Naive thymus-derived CD4-positive, alpha-beta T cell (primary cell): Measurements from ENCODE around the gene STRN4. TPM values are rescaled to one million over a fixed set of nuclear protein-coding genes. Genes with fewer than 3 reads are reported as not detected.
"Not testable (repeated sequence)": the region's sequence is repeated elsewhere in the genome, so short reads cannot be mapped to it uniquely, and the experiment has no call there.

ENCODE experiments used
- ATAC-seq: fragments of 150-1000 bp; cut with Tn5 transposase; 2 replicates; pipeline ENCODE4 v1.10.0; 2021; ENCODE audit warnings: mild to moderate bottlenecking, moderate library complexity
- CTCF ChIA-PET: fragments of 350-600 bp; sonication (Branson Sonifier 250); formaldehyde crosslinking; loops from one replicate; lab custom pipeline; 2021; ENCODE audit warnings: antibody characterized with exemption; lab: Charles Lee
- POLR2A ChIA-PET: fragments of 350-600 bp; sonication (Branson Sonifier 250); formaldehyde crosslinking; loops from one replicate; lab custom pipeline; 2021; ENCODE audit warnings: antibody characterized with exemption, inconsistent platforms; lab: Charles Lee
- DNase-seq, 9 donors: peaks; one replicate each; pipeline versions ENCODE4 v3.0.0 to v3.0.0-alpha.2; 2020 to 2022; ENCODE audit warnings: mixed read lengths in 1 of 9
- H3K27ac ChIP-seq: one replicate; pipeline ENCODE4 v1.7.0; 2013; ENCODE audit warnings: mild to moderate bottlenecking, low read depth, low read length, moderate library complexity
- H3K27me3 ChIP-seq, 2 donors: one replicate each; pipeline ENCODE4 v1.7.0; 2013; ENCODE audit warnings: low read length in 2 of 2, mild to moderate bottlenecking in 2 of 2, moderate library complexity in 2 of 2; ENCODE audit not compliant: control insufficient read depth in 2 of 2, insufficient read depth in 2 of 2
- H3K36me3 ChIP-seq, 3 experiments: 1 replicate in 2 of 3; 2 replicates in 1 of 3; pipeline ENCODE4 v1.7.0; 2013; ENCODE audit warnings: low read length in 3 of 3, mild to moderate bottlenecking in 3 of 3, moderate library complexity in 1 of 3; ENCODE audit not compliant: insufficient read depth in 3 of 3, control insufficient read depth in 2 of 3
- H3K4me1 ChIP-seq, 2 donors: one replicate each; pipeline ENCODE4 v1.7.0; 2013; ENCODE audit warnings: low read length in 2 of 2, mild to moderate bottlenecking in 2 of 2, moderate library complexity in 1 of 2; ENCODE audit not compliant: control insufficient read depth in 2 of 2, insufficient read depth in 2 of 2
- H3K4me3 ChIP-seq: 2 replicates; pipeline ENCODE4 v1.7.0; 2013; ENCODE audit warnings: mild to moderate bottlenecking, low read length
- H3K9me3 ChIP-seq, 3 experiments: 1 replicate in 2 of 3; 2 replicates in 1 of 3; pipeline ENCODE4 v1.7.0; 2013; ENCODE audit warnings: low read length in 3 of 3; ENCODE audit not compliant: control insufficient read depth in 2 of 3
- H3K27ac Mint-ChIP-seq, 9 donors: one replicate each; pipeline ENCODE4 v1.8.0; 2020 to 2022; ENCODE audit warnings: mixed read lengths in 9 of 9, mild to moderate bottlenecking in 8 of 9, moderate library complexity in 5 of 9, inconsistent platforms in 2 of 9
- H3K27me3 Mint-ChIP-seq, 5 donors: one replicate each; pipeline ENCODE4 v1.8.0; 2021 to 2022; ENCODE audit warnings: mixed read lengths in 5 of 5, mild to moderate bottlenecking in 1 of 5
- H3K36me3 Mint-ChIP-seq, 5 donors: one replicate each; pipeline ENCODE4 v1.8.0; 2020 to 2022; ENCODE audit warnings: mixed read lengths in 5 of 5, mild to moderate bottlenecking in 3 of 5, inconsistent platforms in 1 of 5
- H3K4me1 Mint-ChIP-seq, 7 donors: one replicate each; pipeline ENCODE4 v1.8.0; 2020 to 2022; ENCODE audit warnings: mixed read lengths in 7 of 7, mild to moderate bottlenecking in 3 of 7, inconsistent platforms in 1 of 7
- H3K4me3 Mint-ChIP-seq, 10 donors: one replicate each; pipeline ENCODE4 v1.8.0; 2020 to 2022; ENCODE audit warnings: mild to moderate bottlenecking in 10 of 10, mixed read lengths in 10 of 10, moderate library complexity in 6 of 10, inconsistent platforms in 2 of 10
- H3K9me3 Mint-ChIP-seq, 11 donors: one replicate each; pipeline ENCODE4 v1.8.0; 2020 to 2022; ENCODE audit warnings: mixed read lengths in 11 of 11, mild to moderate bottlenecking in 4 of 11, inconsistent platforms in 1 of 11, moderate library complexity in 1 of 11
- intact Hi-C, 2 donors: fragments of 100-400 bp; cut with micrococcal nuclease; formaldehyde crosslinking; loops; one replicate each; pipeline ENCODE4 v1.15.1; 2023
- polyA plus RNA-seq, 2 donors: library from polyadenylated mRNA; unstranded; fragments of 300-500 nt; fragmentation: Illumina TruSeq; gene quantifications; one replicate each; pipeline ENCODE4 v1.2.3, GENCODE V29; 2021
- total RNA-seq, 6 experiments: library from RNA in 5 of 6; stranded (reverse) in 5 of 6; gene quantifications; 1 replicate in 5 of 6; 2 replicates in 1 of 6; pipeline ENCODE4 v1.2.3 and lab custom pipeline; 2021 to 2026

Gene STRN4
- total and polyA plus RNA-seq, 7 experiments from 2014 or later = 16.2 to 120 (median 87.1) TPM

DNA sequence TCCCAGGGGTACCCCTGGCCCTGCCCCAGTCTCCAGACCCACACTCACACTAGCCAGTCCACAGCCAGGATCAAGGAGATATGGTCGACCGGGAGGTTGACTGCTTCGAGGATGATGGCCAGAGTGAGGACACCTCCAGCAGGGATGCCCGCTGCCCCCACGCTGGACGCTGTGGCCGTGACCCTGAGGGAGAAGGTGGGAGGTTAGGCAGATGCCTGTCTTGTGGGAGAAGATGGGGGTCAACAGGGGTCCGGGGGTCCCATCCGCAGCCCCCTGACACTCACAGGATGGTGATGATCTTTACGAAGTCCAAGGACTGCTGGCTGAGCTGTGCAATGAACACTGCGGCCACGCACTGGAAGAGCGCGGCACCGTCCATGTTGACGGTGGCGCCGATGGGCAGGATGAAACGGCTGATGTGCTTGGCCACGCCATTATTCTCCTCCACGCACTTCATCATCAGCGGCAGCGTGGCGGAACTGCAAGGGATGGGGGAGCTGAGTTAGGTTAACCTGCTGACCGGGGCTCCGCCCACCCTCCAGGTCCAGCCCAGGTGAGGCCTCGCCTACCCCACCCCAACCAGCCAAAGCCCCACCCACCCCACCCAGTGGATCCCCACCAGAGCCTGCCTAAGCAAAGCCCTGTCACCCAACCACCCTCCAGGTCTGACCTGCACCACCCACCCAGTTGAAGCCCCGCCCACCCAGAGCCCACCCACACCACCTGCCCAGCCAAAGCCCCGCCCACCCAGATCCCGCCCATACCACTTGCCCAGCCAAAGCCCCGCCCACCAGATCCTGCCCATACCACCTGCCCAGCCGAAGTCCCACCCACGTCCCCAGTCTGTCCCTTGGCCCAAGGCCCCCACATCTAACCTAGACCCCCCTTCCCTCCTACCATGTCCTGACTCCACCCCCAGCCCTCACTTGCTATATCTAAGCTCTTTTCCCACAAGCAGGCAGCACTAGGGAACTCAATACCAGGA is 31.0 kb upstream of the STRN4 start:
- H3K9me3 ChIP-seq = no peaks in the 10 kb centered on the region
- H3K27ac ChIP-seq = no peak overlapping the region
- peaks cover 0 to 3% of the 10 kb centered on the region in 2 donors for H3K4me1 ChIP-seq
- H3K4me1 Mint-ChIP-seq = peaks cover 0 to 24% (median 0%) of the 10 kb centered on the region in 7 donors
- POLR2A ChIA-PET = no interaction called here
- H3K27me3 Mint-ChIP-seq = no peaks in the 10 kb centered on the region
- H3K4me3 Mint-ChIP-seq = no peak overlapping the region
- H3K9me3 Mint-ChIP-seq = peaks cover 0 to 2% (median 0%) of the 10 kb centered on the region in 11 donors
- H3K27ac Mint-ChIP-seq = peak overlapping the region in 1 of 9 donors; percentile 42
- peaks cover 0 to 19% (median 13%) of the 10 kb centered on the region in 3 experiments for H3K36me3 ChIP-seq
- ATAC-seq = no peak
- DNase-seq = no peak
- H3K4me3 ChIP-seq = no peak overlapping the region
- H3K27me3 ChIP-seq = no peaks in the 10 kb centered on the region
- CTCF ChIA-PET = no interaction called here
- peaks cover 6 to 29% (median 12%) of the 10 kb centered on the region in 5 donors for H3K36me3 Mint-ChIP-seq
- intact Hi-C loops = no loop called here

GRCh38 chr19:46775642-46776258 is 29.5 kb upstream of the STRN4 start:
- intact Hi-C loops = no loop called here
- no peak for DNase-seq
- ChIA-PET POLR2A (no interaction called here), CTCF (no interaction called here)
- Mint-ChIP-seq H3K4me1 (peaks cover 0 to 18% (median 0%) of the 10 kb centered on the region in 7 donors), H3K9me3 (peaks cover 0 to 2% (median 0%) of the 10 kb centered on the region in 11 donors), H3K4me3 (no peak overlapping the region), H3K36me3 (peaks cover 6 to 25% (median 12%) of the 10 kb centered on the region in 5 donors), H3K27me3 (no peaks in the 10 kb centered on the region), H3K27ac (no peak overlapping the region)
- no peak for ATAC-seq
- no peaks in the 10 kb centered on the region for H3K27me3 ChIP-seq
- no peaks in the 10 kb centered on the region for H3K9me3 ChIP-seq
- peaks cover 0 to 3% of the 10 kb centered on the region in 2 donors for H3K4me1 ChIP-seq
- peaks cover 0 to 18% (median 8%) of the 10 kb centered on the region in 3 experiments for H3K36me3 ChIP-seq
- H3K27ac ChIP-seq = no peak overlapping the region
- no peak overlapping the region for H3K4me3 ChIP-seq

DNA sequence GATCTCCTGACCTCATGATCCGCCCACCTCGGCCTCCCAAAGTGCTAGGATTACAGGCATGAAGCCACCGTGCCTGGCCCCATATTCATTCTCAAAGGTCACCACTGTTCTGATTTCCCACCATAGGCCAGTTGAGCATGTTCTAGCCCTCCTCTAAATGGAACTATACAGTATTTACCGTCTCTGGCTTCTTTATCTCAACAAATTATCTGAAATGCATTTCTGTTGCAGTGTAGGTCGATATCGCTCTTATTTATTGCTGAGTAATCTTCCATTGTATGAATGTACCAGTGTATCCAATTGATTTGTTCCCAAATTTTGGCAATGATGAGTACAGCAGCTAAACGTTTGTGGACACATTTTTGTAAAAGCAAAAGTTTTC is 26.8 kb upstream of the STRN4 start:
- ChIA-PET CTCF (no interaction called here), POLR2A (no interaction called here)
- no peak overlapping the region for H3K27ac Mint-ChIP-seq
- no peaks in the 10 kb centered on the region for H3K27me3 Mint-ChIP-seq
- intact Hi-C loops = no loop called here
- Histone ChIP-seq H3K9me3 (no peaks in the 10 kb centered on the region), H3K27me3 (no peaks in the 10 kb centered on the region), H3K27ac (no peak overlapping the region), H3K4me1 (no peaks in the 10 kb centered on the region), H3K4me3 (no peak overlapping the region), H3K36me3 (peaks cover 0 to 18% (median 8%) of the 10 kb centered on the region in 3 experiments)
- no peak overlapping the region for H3K4me3 Mint-ChIP-seq
- peaks cover 0 to 7% (median 0%) of the 10 kb centered on the region in 7 donors for H3K4me1 Mint-ChIP-seq
- peaks cover 0 to 2% (median 0%) of the 10 kb centered on the region in 11 donors for H3K9me3 Mint-ChIP-seq
- ATAC-seq (no peak), DNase-seq (no peak)
- peaks cover 6 to 17% (median 12%) of the 10 kb centered on the region in 5 donors for H3K36me3 Mint-ChIP-seq

DNA sequence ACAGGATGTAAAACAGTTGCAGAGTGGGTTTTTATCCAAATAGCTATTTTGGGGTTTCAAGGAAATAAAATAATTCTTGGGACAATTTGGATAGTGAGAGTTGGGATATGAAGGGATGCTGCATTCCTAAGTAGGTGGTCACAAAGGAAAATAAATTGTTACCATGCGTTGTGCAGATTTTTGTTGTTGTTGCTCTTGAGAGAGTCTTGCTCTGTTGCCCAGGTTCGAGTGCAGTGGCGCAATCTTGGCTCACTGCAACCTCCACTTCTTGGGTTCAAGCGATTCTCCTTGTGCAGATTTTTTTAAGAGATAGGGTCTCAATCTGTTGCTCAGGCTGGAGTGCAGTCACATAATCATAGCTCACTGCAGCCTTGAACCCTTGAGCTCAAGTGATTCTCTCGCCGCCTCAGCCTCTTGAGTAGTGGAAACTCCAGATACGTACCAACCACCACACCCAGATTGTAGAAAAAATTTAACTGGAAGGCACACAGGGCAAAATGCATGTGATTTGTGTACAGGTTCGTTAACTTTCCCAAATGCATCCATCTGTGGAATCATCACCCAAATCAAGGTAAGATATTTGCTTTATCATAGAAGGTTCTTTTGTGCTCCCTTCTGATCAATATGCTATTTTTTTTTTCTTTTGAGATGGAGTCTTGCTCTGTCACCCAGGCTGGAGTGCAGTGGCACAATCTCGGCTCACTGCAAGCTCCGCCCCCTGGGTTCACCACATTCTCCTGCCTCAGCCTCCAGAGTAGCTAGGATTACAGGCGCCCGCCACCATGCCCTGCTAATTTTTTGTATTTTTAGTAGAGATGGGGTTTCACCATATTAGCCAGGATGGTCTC is 26.1 kb upstream of the STRN4 start:
- Histone ChIP-seq H3K4me3 (no peak overlapping the region), H3K9me3 (no peaks in the 10 kb centered on the region), H3K36me3 (peaks cover 0 to 18% (median 8%) of the 10 kb centered on the region in 3 experiments), H3K4me1 (no peaks in the 10 kb centered on the region), H3K27me3 (no peaks in the 10 kb centered on the region), H3K27ac (no peak overlapping the region)
- Mint-ChIP-seq H3K27ac (no peak overlapping the region), H3K27me3 (no peaks in the 10 kb centered on the region), H3K36me3 (peaks cover 6 to 16% (median 12%) of the 10 kb centered on the region in 5 donors), H3K9me3 (peaks cover 0 to 2% (median 0%) of the 10 kb centered on the region in 11 donors), H3K4me1 (peaks cover 0 to 3% (median 0%) of the 10 kb centered on the region in 7 donors), H3K4me3 (no peak overlapping the region)
- ChIA-PET POLR2A (interaction anchor here (0.7 kb wide), 1 partner anchor 10 kb away, joined by 3 read pairs; no protein-coding TSS in a partner anchor), CTCF (no interaction called here)
- ATAC-seq = no peak
- intact Hi-C loops = no loop called here
- no peak for DNase-seq

DNA sequence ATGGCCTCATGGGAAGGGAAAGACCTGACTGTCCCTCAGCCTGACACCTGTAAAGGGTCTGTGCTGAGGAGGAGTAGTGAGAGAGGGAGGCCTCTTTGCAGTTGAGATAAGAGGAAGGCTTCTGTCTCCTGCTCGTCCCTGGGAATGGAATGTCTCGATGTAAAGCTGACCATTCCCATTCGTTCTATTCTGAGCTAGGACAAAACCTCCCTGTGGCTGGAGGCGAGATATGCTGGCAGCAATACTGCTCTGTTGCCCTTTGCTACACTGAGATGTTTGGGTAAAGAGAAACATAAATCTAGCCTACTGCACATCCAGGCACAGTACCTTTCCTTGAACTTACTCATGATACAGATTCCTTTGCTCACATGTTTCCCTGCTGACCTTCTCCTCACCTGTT is 22.5 kb upstream of the STRN4 start:
- H3K27ac Mint-ChIP-seq, H3K36me3 Mint-ChIP-seq, H3K27me3 Mint-ChIP-seq, DNase-seq, H3K9me3 Mint-ChIP-seq, H3K4me1 ChIP-seq, H3K36me3 ChIP-seq, H3K4me3 ChIP-seq, POLR2A ChIA-PET, H3K4me1 Mint-ChIP-seq, H3K27me3 ChIP-seq, H3K9me3 ChIP-seq, H3K4me3 Mint-ChIP-seq, H3K27ac ChIP-seq, ATAC-seq: not testable (repeated sequence)
- CTCF ChIA-PET = interaction anchor here (0.6 kb wide), 1 partner anchor 72 kb away, joined by 5 read pairs; no protein-coding TSS in a partner anchor
- intact Hi-C loops = loop anchor here in 1 of 2 donors (5.0 kb wide), 1 partner anchor 54 kb away; no protein-coding TSS in a partner anchor
